GM19193 (cell line): ENCODE measurements around the gene PDSS1.

Experiments
- POLR2A ChIP-seq: IDR thresholded peaks from 4 replicates; pipeline ENCODE4 v1.6.1; 2011; ENCODE audit not compliant: insufficient read depth, insufficient read length; ENCODE audit errors: extremely low read depth

The PDSS1 gene

DNA sequence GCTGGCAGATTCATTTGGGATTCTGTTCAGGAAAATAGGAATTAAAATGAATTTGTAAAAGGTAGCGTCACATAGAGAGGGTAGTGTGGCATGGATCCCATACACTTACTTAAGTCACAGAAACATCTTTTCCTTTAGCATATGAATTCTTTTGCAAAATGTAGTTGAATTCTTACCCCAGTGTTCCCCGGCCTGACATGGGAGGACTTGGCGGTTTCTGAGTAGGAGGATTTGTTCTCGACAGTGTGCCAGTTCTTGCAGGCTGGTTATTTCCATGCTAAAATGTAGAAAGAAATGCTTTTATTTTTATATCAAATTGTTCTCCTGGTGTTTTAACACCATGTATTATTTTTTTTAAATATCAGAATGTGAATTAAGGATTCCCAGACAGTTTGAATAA is 72.6 kb downstream of the PDSS1 start:
- TF ChIP-seq POLR2A = no peak

GRCh38 chr10:26773633-26774032 is 76.1 kb downstream of the PDSS1 start:
- TF ChIP-seq POLR2A = no peak

GRCh38 chr10:26776258-26776657 is 78.8 kb downstream of the PDSS1 start:
- TF ChIP-seq POLR2A = no peak

- TF ChIP-seq POLR2A = no peak
Observed at GRCh38 chr10:26777686-26778085, 80.2 kb downstream of the PDSS1 start.

- no peak for TF ChIP-seq POLR2A
Observed at GRCh38 chr10:26779176-26779860, 81.8 kb downstream of the PDSS1 start.

DNA sequence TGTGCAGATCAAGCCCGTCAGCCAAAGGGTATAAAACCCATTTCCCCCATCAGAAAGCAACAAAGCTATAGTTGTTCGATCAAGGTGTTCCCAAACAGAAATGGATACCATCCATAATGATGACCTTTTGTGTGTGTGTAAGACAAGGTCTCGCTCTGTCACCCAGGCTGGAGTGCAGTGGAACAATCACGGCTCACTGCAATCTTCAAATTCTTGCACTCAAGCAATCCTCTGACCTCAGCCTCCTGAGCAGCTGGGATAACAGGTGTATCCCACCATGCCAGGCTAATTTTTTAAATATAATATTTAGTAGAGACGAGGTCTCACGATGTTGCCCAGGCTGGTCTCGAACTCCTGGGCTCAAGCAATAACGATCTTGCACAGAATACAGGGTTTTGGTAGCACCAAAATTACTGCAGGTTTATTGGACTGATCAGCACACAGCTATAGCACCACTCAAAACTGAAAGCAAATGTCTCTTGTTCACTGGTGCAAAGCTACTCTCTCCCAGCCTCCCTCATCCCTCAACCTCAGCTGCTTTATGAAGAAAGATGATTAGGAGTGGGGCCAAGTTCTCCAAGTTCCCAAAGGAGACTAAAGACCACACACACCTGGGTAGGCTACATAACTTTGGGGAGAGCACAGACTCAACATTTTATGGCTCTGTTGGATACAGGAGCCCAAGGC is 82.7 kb downstream of the PDSS1 start:
- TF ChIP-seq POLR2A = no peak

- TF ChIP-seq POLR2A = no peak
Observed at GRCh38 chr10:26780793-26781601, 83.5 kb downstream of the PDSS1 start.

DNA sequence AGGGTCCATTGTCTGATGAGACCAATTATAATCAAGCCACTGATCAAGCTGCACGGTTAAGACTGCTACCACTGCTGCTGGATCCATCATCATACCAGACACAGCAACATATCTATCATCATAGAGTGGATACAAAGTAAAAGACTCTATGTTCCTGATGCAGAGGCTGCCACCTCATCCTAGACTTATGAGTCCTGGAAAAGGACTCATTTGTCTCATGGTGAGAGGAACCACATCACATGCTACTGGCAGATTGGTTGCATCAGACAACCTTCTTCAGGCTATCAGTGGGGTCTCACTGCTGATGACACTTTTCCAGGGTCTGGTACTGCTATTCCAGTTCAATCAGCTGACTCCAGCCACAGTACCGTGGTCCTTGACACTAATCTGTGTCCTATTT is 84.3 kb downstream of the PDSS1 start:
- TF ChIP-seq POLR2A = no peak

- no peak for TF ChIP-seq POLR2A
Observed at GRCh38 chr10:26787362-26787761, 89.9 kb downstream of the PDSS1 start.

DNA sequence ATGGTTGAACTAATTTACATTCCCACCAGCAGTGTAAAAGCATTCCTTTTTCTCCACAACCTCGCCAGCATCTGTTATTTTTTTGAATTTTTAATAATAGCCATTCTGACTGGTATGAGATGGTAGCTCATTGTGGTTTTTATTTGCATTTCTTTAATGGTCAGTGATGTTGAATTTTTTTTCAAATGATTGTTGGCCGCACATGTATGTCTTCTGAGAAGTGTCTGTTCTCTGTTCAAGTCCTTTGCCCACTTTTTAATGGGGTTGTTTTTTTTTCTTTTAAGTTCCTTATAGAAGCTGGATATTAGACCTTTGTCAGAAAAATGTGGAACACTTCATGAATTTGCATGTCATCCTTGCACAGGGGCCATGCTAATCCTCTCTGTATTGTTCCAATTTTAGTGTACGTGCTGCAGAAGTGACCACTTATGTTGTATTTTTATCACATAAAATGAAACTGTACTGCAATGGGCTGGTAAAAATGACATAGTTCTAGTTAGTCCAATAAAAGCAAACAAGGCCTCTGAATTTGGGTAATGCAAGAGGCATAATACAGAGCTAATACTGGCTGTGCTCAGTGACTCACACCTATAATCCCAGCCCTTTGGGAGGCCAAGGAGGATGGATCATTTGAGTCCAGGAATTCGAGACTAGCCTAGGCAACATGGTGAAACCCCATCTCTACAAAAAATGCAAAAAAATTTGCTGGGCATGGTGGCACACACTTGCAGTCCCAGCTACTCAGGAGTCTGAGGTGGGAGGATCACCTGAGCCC is 92.9 kb downstream of the PDSS1 start:
- no peak for TF ChIP-seq POLR2A

DNA sequence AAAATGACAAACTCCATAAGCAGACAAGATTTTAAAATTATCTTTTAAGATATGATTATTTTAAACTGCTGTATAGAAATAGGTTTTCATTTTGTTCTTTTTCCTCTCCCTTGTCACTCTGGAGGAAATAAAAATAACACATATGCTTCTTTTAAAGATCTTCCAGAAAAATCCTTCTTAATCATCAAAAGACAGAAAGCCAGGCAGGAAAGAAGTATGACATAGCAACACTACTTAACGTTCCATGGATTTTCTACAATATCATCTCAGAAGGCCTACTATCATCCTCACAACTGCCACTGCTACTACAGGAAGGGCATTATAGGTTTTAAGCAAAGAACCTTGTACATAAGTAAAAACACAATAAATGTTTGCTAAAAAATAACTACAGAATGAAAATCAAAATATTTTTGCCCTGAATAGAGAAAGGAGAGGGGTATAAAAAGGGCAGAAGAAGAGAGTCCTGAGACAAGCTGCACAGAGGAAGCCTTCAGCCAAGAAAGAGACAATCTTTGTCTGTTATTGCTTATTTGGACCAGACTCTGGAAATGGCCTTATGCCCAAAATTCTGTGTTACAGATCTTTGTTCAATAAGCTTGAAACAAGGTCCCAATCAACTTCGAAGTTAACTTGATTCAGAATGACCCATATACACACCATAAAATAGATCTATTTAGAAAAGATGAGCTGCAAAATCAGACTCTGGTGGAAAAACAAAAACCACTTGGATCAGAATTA is 95.4 kb downstream of the PDSS1 start:
- no peak for TF ChIP-seq POLR2A
